ENCODE results near the gene HOXA11. TPM values are rescaled to one million over a fixed set of nuclear protein-coding genes. Genes with fewer than 3 reads are reported as not detected.

The HOXA11 gene
- total and polyA plus RNA-seq, 10 of the 15 experiments (the other 5 are each of a cell fraction or from before 2014, with no cell fraction given): not detected

DNA sequence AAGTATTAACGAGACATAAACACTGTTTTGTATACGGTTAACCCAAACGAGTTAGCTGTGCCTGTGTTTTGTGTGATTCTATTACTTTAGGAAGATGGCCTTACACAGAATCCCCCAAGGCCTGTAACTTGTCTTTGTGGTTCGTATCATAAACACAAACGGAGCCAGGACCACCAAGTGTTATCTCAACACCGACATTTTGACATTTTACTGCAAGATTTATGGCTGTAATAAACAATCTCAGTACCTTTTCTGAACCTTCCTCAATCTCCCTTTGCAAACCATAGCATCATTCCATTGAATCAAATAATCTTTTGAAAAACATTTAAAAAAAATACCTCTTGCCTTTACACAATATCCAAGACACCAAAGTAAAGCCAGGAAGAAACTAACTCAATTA, 52.1 kb downstream of the HOXA11 start (continued):
- TF ChIP-seq, protein P1, sequence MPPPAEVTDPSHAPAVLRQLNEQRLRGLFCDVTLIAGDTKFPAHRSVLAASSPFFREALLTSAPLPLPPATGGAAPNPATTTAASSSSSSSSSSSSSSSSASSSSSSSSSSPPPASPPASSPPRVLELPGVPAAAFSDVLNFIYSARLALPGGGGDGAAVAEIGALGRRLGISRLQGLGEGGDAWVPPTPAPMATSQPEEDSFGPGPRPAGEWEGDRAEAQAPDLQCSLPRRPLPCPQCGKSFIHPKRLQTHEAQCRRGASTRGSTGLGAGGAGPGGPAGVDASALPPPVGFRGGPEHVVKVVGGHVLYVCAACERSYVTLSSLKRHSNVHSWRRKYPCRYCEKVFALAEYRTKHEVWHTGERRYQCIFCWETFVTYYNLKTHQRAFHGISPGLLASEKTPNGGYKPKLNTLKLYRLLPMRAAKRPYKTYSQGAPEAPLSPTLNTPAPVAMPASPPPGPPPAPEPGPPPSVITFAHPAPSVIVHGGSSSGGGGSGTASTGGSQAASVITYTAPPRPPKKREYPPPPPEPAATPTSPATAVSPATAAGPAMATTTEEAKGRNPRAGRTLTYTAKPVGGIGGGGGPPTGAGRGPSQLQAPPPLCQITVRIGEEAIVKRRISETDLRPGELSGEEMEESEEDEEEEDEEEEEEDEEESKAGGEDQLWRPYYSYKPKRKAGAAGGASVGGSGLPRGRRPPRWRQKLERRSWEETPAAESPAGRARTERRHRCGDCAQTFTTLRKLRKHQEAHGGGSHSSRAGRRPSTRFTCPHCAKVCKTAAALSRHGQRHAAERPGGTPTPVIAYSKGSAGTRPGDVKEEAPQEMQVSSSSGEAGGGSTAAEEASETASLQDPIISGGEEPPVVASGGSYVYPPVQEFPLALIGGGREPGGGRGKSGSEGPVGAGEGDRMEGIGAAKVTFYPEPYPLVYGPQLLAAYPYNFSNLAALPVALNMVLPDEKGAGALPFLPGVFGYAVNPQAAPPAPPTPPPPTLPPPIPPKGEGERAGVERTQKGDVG (CRISPR knock-in tag; IDR thresholded peaks at IDR 0.05): no peak
- TF ChIP-seq ESRRA (IDR thresholded peaks at IDR 0.05; ENCODE audit: low read length) (no peak), NR2C2 (IDR thresholded peaks at IDR 0.05; ENCODE audit: borderline replicate concordance, control insufficient read depth, insufficient read length, low read depth) (no peak), SPI1 (IDR thresholded peaks at IDR 0.05; ENCODE audit: borderline replicate concordance, insufficient read depth, low read depth, low read length) (no peak), SRF (IDR thresholded peaks at IDR 0.05; ENCODE audit: low read depth in 2 of 2, low read length in 2 of 2) (no peak), BHLHE40 (IDR thresholded peaks at IDR 0.05; ENCODE audit: borderline replicate concordance in 1 of 2, low read depth in 2 of 2, low read length in 1 of 2) (no peak)
- TF ChIP-seq, protein P2, sequence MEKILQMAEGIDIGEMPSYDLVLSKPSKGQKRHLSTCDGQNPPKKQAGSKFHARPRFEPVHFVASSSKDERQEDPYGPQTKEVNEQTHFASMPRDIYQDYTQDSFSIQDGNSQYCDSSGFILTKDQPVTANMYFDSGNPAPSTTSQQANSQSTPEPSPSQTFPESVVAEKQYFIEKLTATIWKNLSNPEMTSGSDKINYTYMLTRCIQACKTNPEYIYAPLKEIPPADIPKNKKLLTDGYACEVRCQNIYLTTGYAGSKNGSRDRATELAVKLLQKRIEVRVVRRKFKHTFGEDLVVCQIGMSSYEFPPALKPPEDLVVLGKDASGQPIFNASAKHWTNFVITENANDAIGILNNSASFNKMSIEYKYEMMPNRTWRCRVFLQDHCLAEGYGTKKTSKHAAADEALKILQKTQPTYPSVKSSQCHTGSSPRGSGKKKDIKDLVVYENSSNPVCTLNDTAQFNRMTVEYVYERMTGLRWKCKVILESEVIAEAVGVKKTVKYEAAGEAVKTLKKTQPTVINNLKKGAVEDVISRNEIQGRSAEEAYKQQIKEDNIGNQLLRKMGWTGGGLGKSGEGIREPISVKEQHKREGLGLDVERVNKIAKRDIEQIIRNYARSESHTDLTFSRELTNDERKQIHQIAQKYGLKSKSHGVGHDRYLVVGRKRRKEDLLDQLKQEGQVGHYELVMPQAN (conservative IDR thresholded peaks at IDR 0.05): no peak
- TF ChIP-seq, protein P3, sequence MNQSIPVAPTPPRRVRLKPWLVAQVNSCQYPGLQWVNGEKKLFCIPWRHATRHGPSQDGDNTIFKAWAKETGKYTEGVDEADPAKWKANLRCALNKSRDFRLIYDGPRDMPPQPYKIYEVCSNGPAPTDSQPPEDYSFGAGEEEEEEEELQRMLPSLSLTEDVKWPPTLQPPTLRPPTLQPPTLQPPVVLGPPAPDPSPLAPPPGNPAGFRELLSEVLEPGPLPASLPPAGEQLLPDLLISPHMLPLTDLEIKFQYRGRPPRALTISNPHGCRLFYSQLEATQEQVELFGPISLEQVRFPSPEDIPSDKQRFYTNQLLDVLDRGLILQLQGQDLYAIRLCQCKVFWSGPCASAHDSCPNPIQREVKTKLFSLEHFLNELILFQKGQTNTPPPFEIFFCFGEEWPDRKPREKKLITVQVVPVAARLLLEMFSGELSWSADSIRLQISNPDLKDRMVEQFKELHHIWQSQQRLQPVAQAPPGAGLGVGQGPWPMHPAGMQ (IDR thresholded peaks at IDR 0.05; ENCODE audit: borderline replicate concordance): no peak
- TF ChIP-seq, protein P4, sequence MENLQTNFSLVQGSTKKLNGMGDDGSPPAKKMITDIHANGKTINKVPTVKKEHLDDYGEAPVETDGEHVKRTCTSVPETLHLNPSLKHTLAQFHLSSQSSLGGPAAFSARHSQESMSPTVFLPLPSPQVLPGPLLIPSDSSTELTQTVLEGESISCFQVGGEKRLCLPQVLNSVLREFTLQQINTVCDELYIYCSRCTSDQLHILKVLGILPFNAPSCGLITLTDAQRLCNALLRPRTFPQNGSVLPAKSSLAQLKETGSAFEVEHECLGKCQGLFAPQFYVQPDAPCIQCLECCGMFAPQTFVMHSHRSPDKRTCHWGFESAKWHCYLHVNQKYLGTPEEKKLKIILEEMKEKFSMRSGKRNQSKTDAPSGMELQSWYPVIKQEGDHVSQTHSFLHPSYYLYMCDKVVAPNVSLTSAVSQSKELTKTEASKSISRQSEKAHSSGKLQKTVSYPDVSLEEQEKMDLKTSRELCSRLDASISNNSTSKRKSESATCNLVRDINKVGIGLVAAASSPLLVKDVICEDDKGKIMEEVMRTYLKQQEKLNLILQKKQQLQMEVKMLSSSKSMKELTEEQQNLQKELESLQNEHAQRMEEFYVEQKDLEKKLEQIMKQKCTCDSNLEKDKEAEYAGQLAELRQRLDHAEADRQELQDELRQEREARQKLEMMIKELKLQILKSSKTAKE (IDR thresholded peaks at IDR 0.05; ENCODE audit: low read depth, poor library complexity, severe bottlenecking): no peak
